CD14-positive monocyte (primary cell): ENCODE data around the gene POLRMT. TPM values are rescaled to one million over a fixed set of nuclear protein-coding genes. Genes with fewer than 3 reads are reported as not detected.

ENCODE experiments used
- DNase-seq, 3 donors: peaks; one replicate each; pipeline ENCODE4 v3.0.0-alpha.2; 2011 to 2022
- H2AFZ ChIP-seq: 2 replicates; pipeline ENCODE4 v1.6.0; 2012; ENCODE audit warnings: mild to moderate bottlenecking, low read depth, low read length, inconsistent platforms; ENCODE audit not compliant: insufficient read depth, poor library complexity, severe bottlenecking
- H3K27ac ChIP-seq, 2 donors: 1 replicate in 1 of 2; 2 replicates in 1 of 2; pipeline ENCODE4 v1.5.1; 2012 to 2013; ENCODE audit warnings: low read length in 2 of 2, control low read depth in 1 of 2, inconsistent platforms in 1 of 2, low read depth in 1 of 2, mild to moderate bottlenecking in 1 of 2
- H3K27me3 ChIP-seq, 2 donors: one replicate each; pipeline versions ENCODE4 v1.6.0 to v1.6.1; 2011 to 2013; ENCODE audit warnings: low read length in 2 of 2; ENCODE audit not compliant: control insufficient read depth in 2 of 2, insufficient read depth in 2 of 2
- H3K36me3 ChIP-seq, 2 donors: replicated peaks in 1 of 2; 1 replicate in 1 of 2; 2 replicates in 1 of 2; pipeline versions ENCODE4 v1.5.1 to v1.6.1; 2012 to 2013; ENCODE audit warnings: low read length in 2 of 2, control low read depth in 1 of 2, inconsistent platforms in 1 of 2, mild to moderate bottlenecking in 1 of 2; ENCODE audit not compliant: insufficient read depth in 2 of 2, control insufficient read depth in 1 of 2
- H3K4me1 ChIP-seq, 2 donors: 1 replicate in 1 of 2; 2 replicates in 1 of 2; pipeline versions ENCODE4 v1.5.1 to v1.6.1; 2012 to 2013; ENCODE audit warnings: low read length in 2 of 2, control low read depth in 1 of 2, inconsistent platforms in 1 of 2, mild to moderate bottlenecking in 1 of 2, moderate library complexity in 1 of 2; ENCODE audit not compliant: insufficient read depth in 2 of 2, control insufficient read depth in 1 of 2
- H3K4me2 ChIP-seq: replicated peaks from 2 replicates; pipeline ENCODE3; 2012; ENCODE audit warnings: low read length, moderate library complexity, mild to moderate bottlenecking; ENCODE audit not compliant: poor library complexity, severe bottlenecking; ENCODE audit errors: extremely low read depth
- H3K4me3 ChIP-seq, 3 experiments: fragments of 200-600 bp in 1 of 3; sonication (generic) in 1 of 3; replicated peaks in 1 of 3; 1 replicate in 2 of 3; 2 replicates in 1 of 3; pipeline ENCODE4 v1.5.1; 2011 to 2013; ENCODE audit warnings: low read length in 3 of 3, mild to moderate bottlenecking in 3 of 3, control low read depth in 2 of 3, low read depth in 2 of 3, inconsistent platforms in 1 of 3, moderate library complexity in 1 of 3
- H3K79me2 ChIP-seq: 2 replicates; pipeline ENCODE4 v1.6.0; 2012; ENCODE audit warnings: mild to moderate bottlenecking, control low read depth, inconsistent platforms, low read length, moderate library complexity; ENCODE audit not compliant: insufficient read depth
- H3K9ac ChIP-seq: 2 replicates; pipeline ENCODE4 v1.6.0; 2017; ENCODE audit warnings: low read length, mild to moderate bottlenecking; ENCODE audit not compliant: insufficient read depth, poor library complexity, severe bottlenecking
- H3K9me3 ChIP-seq, 2 donors: replicated peaks in 1 of 2; 1 replicate in 1 of 2; 2 replicates in 1 of 2; pipeline versions ENCODE4 v1.5.1 to v1.6.1; 2012 to 2013; ENCODE audit warnings: low read length in 2 of 2, control low read depth in 1 of 2; ENCODE audit not compliant: control insufficient read depth in 1 of 2, insufficient read depth in 1 of 2
- H4K20me1 ChIP-seq: 2 replicates; pipeline ENCODE4 v1.6.0; 2012; ENCODE audit warnings: mild to moderate bottlenecking, low read length, control low read depth, moderate library complexity; ENCODE audit not compliant: insufficient read depth
- H3K27ac Mint-ChIP-seq, 7 donors: one replicate each; pipeline ENCODE4 v1.8.0; 2020; ENCODE audit warnings: mild to moderate bottlenecking in 7 of 7, mixed read lengths in 7 of 7, moderate library complexity in 6 of 7, inconsistent platforms in 2 of 7
- H3K27me3 Mint-ChIP-seq, 3 donors: one replicate each; pipeline ENCODE4 v1.8.0; 2021 to 2022; ENCODE audit warnings: low read depth in 3 of 3, mild to moderate bottlenecking in 3 of 3, mixed read lengths in 3 of 3, moderate library complexity in 3 of 3, inconsistent platforms in 1 of 3
- H3K36me3 Mint-ChIP-seq, 2 donors: one replicate each; pipeline ENCODE4 v1.8.0; 2020; ENCODE audit warnings: mixed read lengths in 2 of 2, inconsistent platforms in 1 of 2, mild to moderate bottlenecking in 1 of 2
- H3K4me1 Mint-ChIP-seq: one replicate; pipeline ENCODE4 v1.8.0; 2020; ENCODE audit warnings: mild to moderate bottlenecking, mixed read lengths
- H3K4me3 Mint-ChIP-seq, 2 donors: one replicate each; pipeline ENCODE4 v1.8.0; 2020; ENCODE audit warnings: mild to moderate bottlenecking in 2 of 2, mixed read lengths in 2 of 2, moderate library complexity in 1 of 2
- H3K9me3 Mint-ChIP-seq, 7 donors: one replicate each; pipeline ENCODE4 v1.8.0; 2020 to 2022; ENCODE audit warnings: mixed read lengths in 7 of 7, mild to moderate bottlenecking in 6 of 7, moderate library complexity in 6 of 7, inconsistent platforms in 2 of 7
- WGBS: methylation state at CpG from one replicate; pipeline ENCODE4 v1.1.5; 2013; ENCODE audit warnings: missing lambda C conversion rate; ENCODE audit not compliant: insufficient coverage; 5-methylcytosine and 5-hydroxymethylcytosine counted together
- intact Hi-C, 2 donors: fragments of 100-400 bp; cut with micrococcal nuclease; formaldehyde crosslinking; loops; one replicate each; pipeline versions ENCODE4 v1.15.0 to v1.15.1; 2023
- polyA plus RNA-seq, 3 donors: library from polyadenylated mRNA; depleted of rRNA in 1 of 3; unstranded in 2 of 3; stranded (reverse) in 1 of 3; fragments of 300-500 nt in 2 of 3; fragments of >200 nt in 1 of 3; fragmentation: Illumina TruSeq in 2 of 3; gene quantifications; 1 replicate in 2 of 3; 2 replicates in 1 of 3; pipeline ENCODE4 v1.2.3, GENCODE V29; 2012 to 2021
- TF ChIP-seq, protein P1 (sequence below): fragments of 200-600 bp; IDR thresholded peaks from one replicate; pipeline ENCODE4 v1.8.0; 2022; ENCODE audit warnings: antibody characterized with exemption, mild to moderate bottlenecking

Gene POLRMT
- polyA plus RNA-seq, 3 donors = 16.2 to 40.5 (median 17.6) TPM

DNA sequence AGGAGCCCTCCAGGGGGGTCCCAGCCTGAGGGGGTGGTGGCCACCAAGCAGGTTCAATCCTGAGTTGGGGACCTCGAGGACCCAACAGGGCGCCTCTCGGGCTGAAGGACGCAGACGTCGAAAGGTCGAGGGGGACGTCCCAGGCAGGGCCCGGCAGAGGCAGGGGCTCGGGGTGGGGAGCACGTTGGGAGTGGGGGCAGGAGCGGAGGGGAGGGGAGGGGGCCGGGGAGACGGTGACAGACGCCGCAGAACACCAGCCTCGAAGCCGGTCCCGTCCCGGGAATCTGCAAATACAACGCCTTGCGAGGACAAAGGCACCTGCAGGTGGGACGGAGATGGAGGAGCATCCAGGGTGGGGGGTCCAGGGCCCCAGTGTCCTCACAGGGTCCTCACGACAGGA is 10.4 kb upstream of the POLRMT start:
- no peak overlapping the region for H3K4me2 ChIP-seq
- peaks cover 0 to 11% of the 10 kb centered on the region in 2 donors for H3K27me3 ChIP-seq
- TF ChIP-seq, protein P1, sequence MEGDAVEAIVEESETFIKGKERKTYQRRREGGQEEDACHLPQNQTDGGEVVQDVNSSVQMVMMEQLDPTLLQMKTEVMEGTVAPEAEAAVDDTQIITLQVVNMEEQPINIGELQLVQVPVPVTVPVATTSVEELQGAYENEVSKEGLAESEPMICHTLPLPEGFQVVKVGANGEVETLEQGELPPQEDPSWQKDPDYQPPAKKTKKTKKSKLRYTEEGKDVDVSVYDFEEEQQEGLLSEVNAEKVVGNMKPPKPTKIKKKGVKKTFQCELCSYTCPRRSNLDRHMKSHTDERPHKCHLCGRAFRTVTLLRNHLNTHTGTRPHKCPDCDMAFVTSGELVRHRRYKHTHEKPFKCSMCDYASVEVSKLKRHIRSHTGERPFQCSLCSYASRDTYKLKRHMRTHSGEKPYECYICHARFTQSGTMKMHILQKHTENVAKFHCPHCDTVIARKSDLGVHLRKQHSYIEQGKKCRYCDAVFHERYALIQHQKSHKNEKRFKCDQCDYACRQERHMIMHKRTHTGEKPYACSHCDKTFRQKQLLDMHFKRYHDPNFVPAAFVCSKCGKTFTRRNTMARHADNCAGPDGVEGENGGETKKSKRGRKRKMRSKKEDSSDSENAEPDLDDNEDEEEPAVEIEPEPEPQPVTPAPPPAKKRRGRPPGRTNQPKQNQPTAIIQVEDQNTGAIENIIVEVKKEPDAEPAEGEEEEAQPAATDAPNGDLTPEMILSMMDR = no peak
- no peak for DNase-seq
- peaks cover 41% of the 10 kb centered on the region for H4K20me1 ChIP-seq
- intact Hi-C loops = no loop called here
- Mint-ChIP-seq H3K4me1 (peaks cover 6% of the 10 kb centered on the region), H3K27me3 (peaks cover 9 to 16% (median 12%) of the 10 kb centered on the region in 3 donors), H3K36me3 (peaks cover 14 to 35% of the 10 kb centered on the region in 2 donors), H3K27ac (no peak overlapping the region), H3K9me3 (peaks cover 0 to 9% (median 4%) of the 10 kb centered on the region in 7 donors), H3K4me3 (no peak overlapping the region)
- H3K4me3 ChIP-seq = no peak overlapping the region
- H3K36me3 ChIP-seq = peaks cover 32 to 36% of the 10 kb centered on the region in 2 donors
- H3K4me1 ChIP-seq = peaks cover 7 to 13% of the 10 kb centered on the region in 2 donors
- no peak overlapping the region for H2AFZ ChIP-seq
- H3K79me2 ChIP-seq = no peaks in the 10 kb centered on the region
- no peak overlapping the region for H3K9ac ChIP-seq
- 90% methylated on average over 22 of the region's 24 CpGs for WGBS
- no peaks in the 10 kb centered on the region for H3K9me3 ChIP-seq
- H3K27ac ChIP-seq = no peak overlapping the region

DNA sequence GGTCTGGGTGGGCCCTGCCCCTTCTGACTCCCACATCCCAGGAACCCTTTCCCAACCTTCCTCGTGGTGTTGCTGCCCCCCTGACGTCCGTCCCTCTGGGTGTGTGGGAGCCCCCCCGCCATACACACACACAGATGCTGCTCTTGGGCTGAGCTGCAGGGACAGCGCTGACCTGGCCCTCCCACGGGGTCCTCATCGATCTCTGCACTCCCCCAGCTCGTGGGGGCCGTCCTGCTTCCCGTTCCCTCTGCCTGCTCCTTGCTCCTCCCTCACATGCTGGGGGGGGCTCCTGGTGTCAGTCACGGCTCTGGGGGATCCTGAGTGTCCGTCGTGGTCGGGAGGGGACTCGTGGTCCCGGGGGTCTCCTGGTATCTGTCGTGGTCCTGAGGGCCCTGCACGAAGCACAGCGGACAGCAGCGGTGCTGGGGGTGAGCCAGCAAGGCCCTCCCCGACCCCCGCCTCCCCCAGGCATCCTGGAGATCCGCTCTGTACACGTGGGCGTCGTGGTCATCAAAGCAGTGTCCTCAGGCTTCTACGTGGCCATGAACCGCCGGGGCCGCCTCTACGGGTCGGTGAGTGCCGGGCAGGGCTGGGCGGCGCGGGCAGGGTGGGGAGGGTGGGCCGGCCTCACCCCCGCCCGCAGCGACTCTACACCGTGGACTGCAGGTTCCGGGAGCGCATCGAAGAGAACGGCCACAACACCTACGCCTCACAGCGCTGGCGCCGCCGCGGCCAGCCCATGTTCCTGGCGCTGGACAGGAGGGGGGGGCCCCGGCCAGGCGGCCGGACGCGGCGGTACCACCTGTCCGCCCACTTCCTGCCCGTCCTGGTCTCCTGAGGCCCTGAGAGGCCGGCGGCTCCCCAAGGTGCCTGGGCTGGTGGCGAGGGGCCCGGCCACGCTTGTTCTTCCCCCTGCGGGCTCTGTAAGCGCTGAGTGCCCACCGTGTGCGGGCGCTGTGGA is 9.7 kb upstream of the POLRMT start:
- no peak overlapping the region for H3K4me2 ChIP-seq
- Mint-ChIP-seq H3K4me1 (peaks cover 6% of the 10 kb centered on the region), H3K9me3 (peaks cover 0 to 9% (median 4%) of the 10 kb centered on the region in 7 donors), H3K36me3 (peaks cover 11 to 30% of the 10 kb centered on the region in 2 donors), H3K4me3 (no peak overlapping the region), H3K27me3 (peaks cover 11 to 23% (median 19%) of the 10 kb centered on the region in 3 donors), H3K27ac (no peak overlapping the region)
- no peaks in the 10 kb centered on the region for H3K79me2 ChIP-seq
- TF ChIP-seq, protein P1 = no peak
- no peak for DNase-seq
- H4K20me1 ChIP-seq = peaks cover 37% of the 10 kb centered on the region
- H3K4me1 ChIP-seq = peaks cover 7 to 16% of the 10 kb centered on the region in 2 donors
- H3K9ac ChIP-seq = no peak overlapping the region
- 87% methylated on average over 47 of the region's 70 CpGs for WGBS
- no peak overlapping the region for H3K4me3 ChIP-seq
- H3K27me3 ChIP-seq = peaks cover 0 to 18% of the 10 kb centered on the region in 2 donors
- peaks cover 28 to 31% of the 10 kb centered on the region in 2 donors for H3K36me3 ChIP-seq
- intact Hi-C loops = no loop called here
- H3K9me3 ChIP-seq = no peaks in the 10 kb centered on the region
- no peak overlapping the region for H2AFZ ChIP-seq
- H3K27ac ChIP-seq = no peak overlapping the region
